Immature natural killer cell (primary cell): ENCODE data around the gene DPYSL4. TPM values are rescaled to one million over a fixed set of nuclear protein-coding genes. Genes with fewer than 3 reads are reported as not detected.

ENCODE experiments used
- DNase-seq, 3 donors: peaks; one replicate each; pipeline ENCODE4 v3.0.0; 2022; ENCODE audit warnings: mixed read lengths in 1 of 3
- H3K27ac Mint-ChIP-seq, 6 donors: one replicate each; pipeline ENCODE4 v1.8.0; 2020; ENCODE audit warnings: mixed read lengths in 6 of 6, mild to moderate bottlenecking in 5 of 6, inconsistent platforms in 4 of 6, moderate library complexity in 3 of 6
- H3K27me3 Mint-ChIP-seq, 3 donors: one replicate each; pipeline ENCODE4 v1.8.0; 2020 to 2021; ENCODE audit warnings: low read depth in 3 of 3, mild to moderate bottlenecking in 3 of 3, mixed read lengths in 3 of 3, moderate library complexity in 3 of 3, inconsistent platforms in 1 of 3
- H3K36me3 Mint-ChIP-seq, 3 donors: one replicate each; pipeline ENCODE4 v1.8.0; 2020; ENCODE audit warnings: mixed read lengths in 3 of 3, inconsistent platforms in 2 of 3, mild to moderate bottlenecking in 2 of 3
- H3K4me1 Mint-ChIP-seq, 2 donors: one replicate each; pipeline ENCODE4 v1.8.0; 2020; ENCODE audit warnings: inconsistent platforms in 2 of 2, mild to moderate bottlenecking in 2 of 2, mixed read lengths in 2 of 2, moderate library complexity in 1 of 2
- H3K4me3 Mint-ChIP-seq, 5 donors: one replicate each; pipeline ENCODE4 v1.8.0; 2020; ENCODE audit warnings: mild to moderate bottlenecking in 5 of 5, mixed read lengths in 5 of 5, inconsistent platforms in 3 of 5, moderate library complexity in 3 of 5
- H3K9me3 Mint-ChIP-seq, 6 donors: one replicate each; pipeline ENCODE4 v1.8.0; 2020; ENCODE audit warnings: mild to moderate bottlenecking in 6 of 6, mixed read lengths in 6 of 6, inconsistent platforms in 4 of 6, moderate library complexity in 3 of 6
- polyA plus RNA-seq, 3 donors: library from polyadenylated mRNA; unstranded; fragments of 300-500 nt; fragmentation: Illumina TruSeq; gene quantifications; one replicate each; pipeline ENCODE4 v1.2.3, GENCODE V29; 2021

The DPYSL4 gene
- polyA plus RNA-seq, 3 donors from 2014 or later = not detected

DNA sequence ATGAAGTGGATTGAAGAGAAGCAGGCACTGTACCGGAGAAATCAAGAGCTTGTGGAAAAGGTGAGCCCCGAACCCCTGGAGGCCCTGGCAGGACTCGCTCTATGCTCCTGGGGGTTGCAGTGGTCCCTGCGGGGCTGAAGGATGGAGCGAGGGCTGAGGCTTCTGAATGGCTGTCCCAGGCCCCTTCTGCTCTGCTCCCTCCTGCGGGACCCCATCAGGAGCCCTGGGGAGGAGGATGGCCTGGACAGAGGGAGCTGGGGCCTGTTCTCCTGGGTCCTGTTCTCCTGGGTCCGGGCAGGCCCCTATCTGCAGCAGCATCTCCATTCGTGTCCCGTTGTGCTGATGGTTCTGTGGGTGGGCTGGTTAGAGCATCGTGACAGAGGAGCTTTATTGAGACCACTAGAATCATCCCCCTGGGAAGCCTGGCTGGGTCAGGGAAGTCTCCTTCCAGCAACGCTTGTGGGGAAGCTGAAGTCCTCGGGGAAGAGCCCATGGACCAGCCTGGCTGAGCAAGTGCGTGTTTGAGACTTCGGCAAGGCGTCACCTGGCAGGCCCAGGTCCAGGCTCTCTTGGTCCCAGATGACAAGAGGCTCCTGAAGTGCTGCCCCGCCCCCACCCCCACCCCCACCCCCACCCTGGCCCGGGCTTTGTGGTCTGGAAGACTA is 41.1 kb upstream of the DPYSL4 start:
- no peaks in the 10 kb centered on the region for H3K36me3 Mint-ChIP-seq
- no peak for DNase-seq
- peaks cover 0 to 11% (median 4%) of the 10 kb centered on the region in 3 donors for H3K27me3 Mint-ChIP-seq
- H3K9me3 Mint-ChIP-seq = no peaks in the 10 kb centered on the region
- H3K4me1 Mint-ChIP-seq = no peaks in the 10 kb centered on the region
- H3K4me3 Mint-ChIP-seq = no peak overlapping the region
- no peak overlapping the region for H3K27ac Mint-ChIP-seq

GRCh38 chr10:132146271-132146671 is 40.5 kb upstream of the DPYSL4 start:
- H3K9me3 Mint-ChIP-seq = no peaks in the 10 kb centered on the region
- no peak for DNase-seq
- no peak overlapping the region for H3K4me3 Mint-ChIP-seq
- no peak overlapping the region for H3K27ac Mint-ChIP-seq
- peaks cover 0 to 11% (median 4%) of the 10 kb centered on the region in 3 donors for H3K27me3 Mint-ChIP-seq
- H3K4me1 Mint-ChIP-seq = no peaks in the 10 kb centered on the region
- H3K36me3 Mint-ChIP-seq = no peaks in the 10 kb centered on the region

- no peaks in the 10 kb centered on the region for H3K36me3 Mint-ChIP-seq
- no peaks in the 10 kb centered on the region for H3K4me1 Mint-ChIP-seq
- H3K27ac Mint-ChIP-seq = no peak overlapping the region
- no peaks in the 10 kb centered on the region for H3K9me3 Mint-ChIP-seq
- H3K27me3 Mint-ChIP-seq = peaks cover 0 to 11% (median 4%) of the 10 kb centered on the region in 3 donors
- DNase-seq = no peak
- no peak overlapping the region for H3K4me3 Mint-ChIP-seq
Observed at GRCh38 chr10:132146941-132147915, 39.5 kb upstream of the DPYSL4 start.

DNA sequence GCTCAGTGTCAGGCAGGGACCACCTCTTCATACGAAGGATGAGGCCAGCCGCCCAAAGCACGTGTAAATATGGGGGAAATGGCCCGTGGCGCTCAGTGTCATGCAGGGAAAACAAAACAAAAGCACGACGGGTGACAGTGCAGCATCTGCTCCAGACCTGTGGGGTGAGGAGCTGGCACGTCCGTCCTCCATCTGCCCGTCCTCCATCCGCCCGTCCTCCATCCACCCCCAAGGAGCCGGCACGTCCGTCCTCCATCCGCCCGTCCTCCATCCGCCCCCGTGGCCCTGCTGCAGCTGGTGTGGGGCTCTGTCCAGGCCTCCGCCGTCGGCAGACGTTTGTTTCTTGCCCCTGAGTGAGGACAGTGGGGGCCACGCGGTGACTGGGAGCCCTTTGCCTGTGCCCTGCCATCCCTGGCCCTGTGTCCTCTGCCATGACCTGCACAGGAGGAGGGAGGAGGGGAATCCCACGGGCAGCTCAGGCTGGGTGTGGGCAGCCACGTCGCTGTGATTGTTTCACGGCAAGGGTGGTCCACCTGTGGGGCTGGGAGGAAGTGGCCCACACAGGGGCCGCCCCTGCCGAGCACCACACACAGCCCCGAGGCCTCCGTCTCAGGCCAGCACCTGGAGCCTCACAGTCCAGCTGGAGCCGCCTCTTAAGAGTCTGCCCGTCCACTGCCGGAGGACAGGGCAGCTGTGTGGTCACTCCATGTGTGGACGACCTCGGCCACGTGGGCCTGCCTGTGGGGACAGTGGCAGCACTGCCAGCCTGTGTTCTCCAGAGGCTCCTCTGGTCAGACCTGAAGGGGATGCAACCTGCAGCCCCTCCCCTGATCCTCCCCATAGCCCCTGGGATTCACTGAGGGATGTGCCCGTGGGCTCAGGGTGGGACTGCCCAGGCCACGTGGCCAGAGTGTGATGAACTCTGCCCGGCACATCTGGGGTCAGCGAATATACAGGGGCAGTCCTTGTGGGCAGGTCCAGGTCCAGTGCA is 38.2 kb upstream of the DPYSL4 start:
- no peak for DNase-seq
- Mint-ChIP-seq H3K36me3 (no peaks in the 10 kb centered on the region), H3K27me3 (peaks cover 0 to 9% (median 3%) of the 10 kb centered on the region in 3 donors), H3K4me1 (no peaks in the 10 kb centered on the region), H3K4me3 (no peak overlapping the region), H3K9me3 (no peaks in the 10 kb centered on the region), H3K27ac (no peak overlapping the region)

GRCh38 chr10:132149271-132149670 is 37.5 kb upstream of the DPYSL4 start:
- no peaks in the 10 kb centered on the region for H3K4me1 Mint-ChIP-seq
- H3K27me3 Mint-ChIP-seq = peaks cover 0 to 9% (median 2%) of the 10 kb centered on the region in 3 donors
- H3K27ac Mint-ChIP-seq = no peak overlapping the region
- no peaks in the 10 kb centered on the region for H3K36me3 Mint-ChIP-seq
- DNase-seq = no peak
- H3K9me3 Mint-ChIP-seq = no peaks in the 10 kb centered on the region
- no peak overlapping the region for H3K4me3 Mint-ChIP-seq

GRCh38 chr10:132149917-132150316 is 36.8 kb upstream of the DPYSL4 start:
- Mint-ChIP-seq H3K27ac (no peak overlapping the region), H3K4me1 (no peaks in the 10 kb centered on the region), H3K4me3 (no peak overlapping the region), H3K27me3 (peaks cover 0 to 7% (median 2%) of the 10 kb centered on the region in 3 donors), H3K36me3 (no peaks in the 10 kb centered on the region), H3K9me3 (no peaks in the 10 kb centered on the region)
- no peak for DNase-seq

DNA sequence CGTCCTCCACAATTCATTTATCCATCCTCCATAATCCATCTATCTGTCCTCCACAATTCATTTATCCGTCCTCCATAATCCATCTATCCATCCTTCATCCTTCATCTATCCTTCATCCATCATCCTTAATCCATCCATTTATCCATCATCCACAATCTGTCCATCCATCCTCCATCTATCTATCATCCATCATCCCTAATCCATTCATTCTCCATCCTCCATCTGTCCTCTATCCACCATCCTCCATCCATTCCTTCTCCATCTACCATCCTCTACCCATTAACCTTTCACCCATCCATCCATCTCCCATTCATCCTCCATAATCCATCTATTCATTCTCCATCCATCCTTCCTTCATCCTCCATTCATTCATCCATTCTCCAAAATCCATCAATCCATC is 36.0 kb upstream of the DPYSL4 start:
- Mint-ChIP-seq H3K4me1 (no peaks in the 10 kb centered on the region), H3K27me3 (peaks cover 0 to 6% (median 2%) of the 10 kb centered on the region in 3 donors), H3K27ac (no peak overlapping the region), H3K9me3 (no peaks in the 10 kb centered on the region), H3K4me3 (no peak overlapping the region), H3K36me3 (no peaks in the 10 kb centered on the region)
- DNase-seq = no peak

DNA sequence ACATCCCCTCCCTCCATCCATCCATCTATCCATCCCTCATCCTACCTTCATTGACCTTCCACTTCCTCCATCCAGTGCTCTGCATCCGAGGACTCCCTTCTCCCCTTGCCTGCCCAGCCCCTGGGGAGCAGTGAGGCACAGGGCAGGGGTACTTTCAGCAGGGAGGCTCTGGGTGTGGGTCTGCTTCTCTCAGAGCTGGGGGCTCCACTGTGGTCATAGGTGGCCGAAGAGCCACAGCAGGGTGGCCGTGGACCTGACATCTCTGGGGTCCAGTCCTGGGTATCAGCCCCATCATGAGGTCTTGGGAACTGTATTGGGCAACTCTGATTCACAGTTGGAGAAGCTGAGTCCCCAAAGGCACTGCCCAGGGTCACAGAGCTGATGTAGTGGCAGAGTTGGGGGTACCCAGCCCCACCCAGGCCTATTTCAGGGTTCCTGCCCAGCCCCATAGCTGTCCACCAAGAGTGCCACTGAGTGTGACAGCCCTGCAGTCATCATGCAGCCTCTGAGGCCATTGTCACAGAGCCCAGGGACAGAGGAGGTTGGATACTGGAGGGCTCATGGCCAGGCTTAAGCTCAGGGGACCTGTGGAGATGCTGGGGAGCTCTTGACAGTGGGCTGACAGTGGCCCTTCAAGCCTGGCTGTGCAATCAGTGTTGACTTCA is 35.3 kb upstream of the DPYSL4 start:
- Mint-ChIP-seq H3K36me3 (no peaks in the 10 kb centered on the region), H3K4me3 (no peak overlapping the region), H3K9me3 (no peaks in the 10 kb centered on the region), H3K27ac (no peak overlapping the region), H3K27me3 (peaks cover 2 to 6% (median 3%) of the 10 kb centered on the region in 3 donors), H3K4me1 (no peaks in the 10 kb centered on the region)
- no peak for DNase-seq

DNA sequence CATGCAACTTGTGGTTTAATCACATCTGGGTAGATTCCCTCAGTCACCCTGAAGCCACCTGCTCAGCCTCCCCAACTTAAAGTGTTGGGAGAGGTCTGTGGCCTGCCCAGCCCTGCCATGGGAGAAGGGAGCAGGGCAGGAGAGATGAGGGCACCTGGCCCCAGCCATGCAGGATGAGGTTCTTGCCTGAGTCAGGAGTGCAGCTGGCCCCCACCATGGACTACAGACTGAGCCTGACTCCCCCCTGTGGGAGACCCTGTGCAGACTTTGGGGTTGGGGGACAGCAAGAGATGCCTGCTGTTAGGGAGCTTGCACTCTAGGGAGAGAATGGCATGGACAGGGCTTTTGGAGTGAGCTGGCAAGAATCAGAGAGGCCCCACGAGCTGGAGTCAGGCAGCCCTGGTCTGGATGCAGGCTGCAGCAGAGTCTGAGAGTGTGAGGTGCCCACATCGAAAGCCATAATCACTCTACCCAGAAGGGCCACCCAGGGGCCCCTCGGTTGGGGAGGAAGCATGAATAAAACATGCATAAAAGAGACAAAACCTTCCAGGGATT is 34.7 kb upstream of the DPYSL4 start:
- H3K36me3 Mint-ChIP-seq = no peaks in the 10 kb centered on the region
- H3K27me3 Mint-ChIP-seq = peaks cover 2 to 6% (median 3%) of the 10 kb centered on the region in 3 donors
- peaks cover 0 to 1% of the 10 kb centered on the region in 2 donors for H3K4me1 Mint-ChIP-seq
- no peak for DNase-seq
- no peak overlapping the region for H3K4me3 Mint-ChIP-seq
- no peaks in the 10 kb centered on the region for H3K9me3 Mint-ChIP-seq
- no peak overlapping the region for H3K27ac Mint-ChIP-seq

GRCh38 chr10:132152896-132153580 is 33.7 kb upstream of the DPYSL4 start:
- Mint-ChIP-seq H3K4me1 (peaks cover 6 to 7% of the 10 kb centered on the region in 2 donors), H3K27ac (no peak overlapping the region), H3K36me3 (no peaks in the 10 kb centered on the region), H3K9me3 (no peaks in the 10 kb centered on the region), H3K4me3 (no peak overlapping the region), H3K27me3 (peaks cover 3 to 6% (median 5%) of the 10 kb centered on the region in 3 donors)
- DNase-seq = no peak

DNA sequence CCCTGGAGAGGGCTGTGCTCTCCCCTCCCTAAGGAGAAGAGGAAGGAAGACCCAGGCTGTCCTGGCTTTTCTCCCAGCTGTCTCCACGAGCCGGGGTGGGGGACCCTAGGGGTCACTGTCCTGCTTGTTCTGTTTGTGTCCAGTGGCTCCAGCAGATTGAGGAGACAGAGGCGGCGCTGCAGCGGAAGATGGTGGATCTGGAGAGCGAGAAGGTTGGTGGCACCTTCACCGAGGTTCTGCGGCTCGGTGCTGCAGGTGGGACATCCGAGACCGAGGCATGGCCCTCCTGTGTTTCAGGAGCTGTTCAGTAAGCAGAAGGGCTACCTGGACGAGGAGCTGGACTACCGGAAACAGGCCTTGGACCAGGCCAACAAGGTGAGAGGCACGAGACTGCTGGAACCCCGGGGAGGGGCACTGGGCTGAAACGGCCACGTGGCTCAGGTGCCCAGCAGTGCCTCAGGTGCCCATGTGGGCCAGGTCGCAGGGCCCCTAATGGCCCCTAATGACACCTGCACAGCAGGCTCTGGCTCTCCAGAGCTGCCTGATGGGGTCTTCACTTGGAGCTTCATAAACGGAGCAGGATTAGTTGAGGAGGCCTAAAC is 33.0 kb upstream of the DPYSL4 start:
- no peak overlapping the region for H3K4me3 Mint-ChIP-seq
- no peaks in the 10 kb centered on the region for H3K36me3 Mint-ChIP-seq
- H3K27ac Mint-ChIP-seq = no peak overlapping the region

DNA sequence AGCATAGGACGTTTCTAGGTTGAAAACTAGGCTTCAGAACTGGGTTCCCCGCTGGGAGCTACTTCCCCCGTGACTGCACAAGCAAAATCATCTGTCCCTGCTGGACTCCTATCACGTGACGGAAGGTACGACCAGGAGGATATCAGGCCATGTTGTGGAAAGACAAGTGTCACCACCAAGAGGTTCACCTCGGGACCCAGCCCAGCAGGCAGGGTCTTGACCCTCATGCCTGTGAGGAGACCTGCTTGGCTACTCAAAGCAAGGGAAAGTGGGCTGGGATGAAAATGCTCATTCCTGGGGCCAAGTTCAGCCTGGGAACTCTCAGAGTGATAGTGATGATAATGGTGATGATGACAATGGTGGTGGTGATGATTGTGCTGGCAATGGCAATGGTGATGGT is 32.3 kb upstream of the DPYSL4 start:
- peaks cover 0 to 4% (median 0%) of the 10 kb centered on the region in 3 donors for H3K36me3 Mint-ChIP-seq
- H3K4me1 Mint-ChIP-seq = peaks cover 17 to 18% of the 10 kb centered on the region in 2 donors
- no peak for DNase-seq
- no peak overlapping the region for H3K4me3 Mint-ChIP-seq
- H3K9me3 Mint-ChIP-seq = peaks cover 0 to 7% (median 4%) of the 10 kb centered on the region in 6 donors
- H3K27me3 Mint-ChIP-seq = peaks cover 9 to 17% (median 17%) of the 10 kb centered on the region in 3 donors
- H3K27ac Mint-ChIP-seq = no peak overlapping the region

More for the DNA sequence above, 33.0 kb upstream of the DPYSL4 start:
- Mint-ChIP-seq H3K4me1 (peaks cover 10 to 11% of the 10 kb centered on the region in 2 donors), H3K9me3 (no peaks in the 10 kb centered on the region), H3K27me3 (peaks cover 3 to 10% (median 9%) of the 10 kb centered on the region in 3 donors)
- DNase-seq = no peak
